Suprapubic skin (tissue), 4 donors: ENCODE results near the gene NDUFA12.

Experiments
- EP300 ChIP-seq: sonication (generic); formaldehyde crosslinking; IDR thresholded peaks from one replicate; pipeline ENCODE4 v1.6.1; 2017; ENCODE audit warnings: antibody characterized with exemption
- POLR2A ChIP-seq, 2 donors: fragments of 450-650 bp; IDR thresholded peaks; one replicate each; pipeline ENCODE4 v1.6.1; 2017; ENCODE audit warnings: antibody characterized with exemption in 2 of 2, mild to moderate bottlenecking in 2 of 2, moderate library complexity in 2 of 2
- POLR2AphosphoS5 ChIP-seq, 3 donors: sonication (generic); formaldehyde crosslinking; IDR thresholded peaks; one replicate each; pipeline ENCODE4 v1.6.1; 2017; ENCODE audit warnings: antibody characterized with exemption in 3 of 3
- TF ChIP-seq, protein P1 (sequence below), 2 donors: fragments of 200-600 bp in 1 of 2; fragments of 450-650 bp in 1 of 2; sonication (generic) in 1 of 2; IDR thresholded peaks; one replicate each; pipeline ENCODE4 v1.5.1; 2016 to 2019; ENCODE audit warnings: antibody characterized with exemption in 2 of 2, mild to moderate bottlenecking in 1 of 2, moderate library complexity in 1 of 2

DNA sequence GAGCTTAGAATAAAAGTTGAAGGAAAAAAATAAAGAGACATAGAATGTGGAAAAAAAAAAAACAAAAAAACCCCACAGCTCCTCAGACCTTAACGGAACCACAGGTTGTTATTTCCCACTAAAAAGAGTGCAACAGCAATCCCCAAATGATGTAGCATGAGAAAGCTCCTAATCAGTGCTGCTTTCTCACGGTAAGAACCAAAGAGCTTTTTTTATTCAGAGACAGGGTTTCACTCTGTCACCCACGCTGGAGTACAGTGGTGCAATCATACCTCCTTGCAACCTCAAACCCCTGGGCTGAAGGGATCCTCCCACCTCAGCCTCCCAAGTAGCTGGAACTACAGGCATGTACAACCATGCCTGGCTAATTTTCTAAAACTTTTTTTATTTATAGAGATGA lies 13.3 kb downstream of the NDUFA12 start:
- TF ChIP-seq, protein P1, sequence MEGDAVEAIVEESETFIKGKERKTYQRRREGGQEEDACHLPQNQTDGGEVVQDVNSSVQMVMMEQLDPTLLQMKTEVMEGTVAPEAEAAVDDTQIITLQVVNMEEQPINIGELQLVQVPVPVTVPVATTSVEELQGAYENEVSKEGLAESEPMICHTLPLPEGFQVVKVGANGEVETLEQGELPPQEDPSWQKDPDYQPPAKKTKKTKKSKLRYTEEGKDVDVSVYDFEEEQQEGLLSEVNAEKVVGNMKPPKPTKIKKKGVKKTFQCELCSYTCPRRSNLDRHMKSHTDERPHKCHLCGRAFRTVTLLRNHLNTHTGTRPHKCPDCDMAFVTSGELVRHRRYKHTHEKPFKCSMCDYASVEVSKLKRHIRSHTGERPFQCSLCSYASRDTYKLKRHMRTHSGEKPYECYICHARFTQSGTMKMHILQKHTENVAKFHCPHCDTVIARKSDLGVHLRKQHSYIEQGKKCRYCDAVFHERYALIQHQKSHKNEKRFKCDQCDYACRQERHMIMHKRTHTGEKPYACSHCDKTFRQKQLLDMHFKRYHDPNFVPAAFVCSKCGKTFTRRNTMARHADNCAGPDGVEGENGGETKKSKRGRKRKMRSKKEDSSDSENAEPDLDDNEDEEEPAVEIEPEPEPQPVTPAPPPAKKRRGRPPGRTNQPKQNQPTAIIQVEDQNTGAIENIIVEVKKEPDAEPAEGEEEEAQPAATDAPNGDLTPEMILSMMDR (IDR thresholded peaks at IDR 0.05) = no peak
- TF ChIP-seq POLR2A (IDR thresholded peaks at IDR 0.05) (no peak), POLR2AphosphoS5 (IDR thresholded peaks at IDR 0.05) (no peak), EP300 (no peak)
